Epithelial cell of esophagus (primary cell): ENCODE data around the gene NDUFA7.

Experiments used
- DNase-seq: peaks from one replicate; pipeline ENCODE4 v3.0.0; 2010; ENCODE audit warnings: low read depth
- H3K4me3 ChIP-seq: 2 replicates; pipeline ENCODE4 v1.5.1; 2011; ENCODE audit warnings: mild to moderate bottlenecking, low read length, control low read depth
- TF ChIP-seq, protein P1 (sequence below): IDR thresholded peaks from 2 replicates; pipeline ENCODE4 v1.5.1; 2011; ENCODE audit warnings: low read depth, mild to moderate bottlenecking, low read length, control low read depth, inconsistent platforms; ENCODE audit not compliant: insufficient read depth; ENCODE audit errors: missing control alignments

Gene NDUFA7

DNA sequence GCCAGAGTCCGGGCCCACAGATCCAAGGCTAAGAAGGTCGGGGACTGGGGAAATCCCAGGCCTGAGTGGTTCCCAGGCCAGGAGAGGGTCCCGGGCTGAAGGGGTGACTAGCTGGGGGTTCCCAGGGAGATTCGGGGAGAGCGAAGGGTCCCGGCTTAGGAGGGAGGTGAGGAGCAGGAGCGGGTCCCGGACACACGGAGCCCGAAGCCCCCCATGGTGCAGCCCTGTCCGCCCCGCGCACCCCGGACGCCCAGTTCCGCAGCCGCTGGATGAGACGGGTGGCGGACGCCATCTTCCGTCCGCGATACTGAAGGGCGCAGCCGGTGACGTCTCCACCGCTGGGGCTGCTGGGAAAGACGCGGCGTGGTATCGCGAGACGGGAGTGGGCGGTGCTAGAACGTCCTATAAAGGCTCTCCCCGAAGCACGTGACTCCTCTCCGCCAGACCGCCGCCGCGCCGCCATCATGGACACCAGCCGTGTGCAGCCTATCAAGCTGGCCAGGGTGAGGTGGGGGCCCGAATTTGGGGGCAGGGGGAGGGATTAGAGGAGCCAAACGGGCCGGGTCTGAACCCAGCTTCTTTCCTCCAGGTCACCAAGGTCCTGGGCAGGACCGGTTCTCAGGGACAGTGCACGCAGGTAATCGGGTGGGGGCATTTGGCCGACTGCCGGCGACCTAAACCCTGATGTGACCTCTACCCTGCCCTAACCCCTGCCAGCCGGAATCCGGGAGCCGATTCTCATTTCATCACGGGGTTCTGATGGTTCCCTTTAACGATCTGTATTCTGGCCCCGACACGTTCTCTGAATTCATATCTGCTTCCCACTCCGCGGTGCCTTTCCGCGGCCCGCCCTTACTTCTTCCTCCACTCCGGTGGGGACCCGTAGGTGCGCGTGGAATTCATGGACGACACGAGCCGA, at the start of gene NDUFA7, which contains the start of gene RPS28:
NDUFA7 (minus strand) TSS at position 309 of the 919 bp plus-strand sequence; CDS start at position 292, 17 bp downstream.
RPS28 (plus strand) TSS at position 430 of the 919 bp plus-strand sequence; CDS start at position 465, 35 bp downstream.
- H3K4me3 ChIP-seq: peak within 1 kb of the TSS; percentile 100
- DNase-seq: peak; percentile 95
- TF ChIP-seq, protein P1, sequence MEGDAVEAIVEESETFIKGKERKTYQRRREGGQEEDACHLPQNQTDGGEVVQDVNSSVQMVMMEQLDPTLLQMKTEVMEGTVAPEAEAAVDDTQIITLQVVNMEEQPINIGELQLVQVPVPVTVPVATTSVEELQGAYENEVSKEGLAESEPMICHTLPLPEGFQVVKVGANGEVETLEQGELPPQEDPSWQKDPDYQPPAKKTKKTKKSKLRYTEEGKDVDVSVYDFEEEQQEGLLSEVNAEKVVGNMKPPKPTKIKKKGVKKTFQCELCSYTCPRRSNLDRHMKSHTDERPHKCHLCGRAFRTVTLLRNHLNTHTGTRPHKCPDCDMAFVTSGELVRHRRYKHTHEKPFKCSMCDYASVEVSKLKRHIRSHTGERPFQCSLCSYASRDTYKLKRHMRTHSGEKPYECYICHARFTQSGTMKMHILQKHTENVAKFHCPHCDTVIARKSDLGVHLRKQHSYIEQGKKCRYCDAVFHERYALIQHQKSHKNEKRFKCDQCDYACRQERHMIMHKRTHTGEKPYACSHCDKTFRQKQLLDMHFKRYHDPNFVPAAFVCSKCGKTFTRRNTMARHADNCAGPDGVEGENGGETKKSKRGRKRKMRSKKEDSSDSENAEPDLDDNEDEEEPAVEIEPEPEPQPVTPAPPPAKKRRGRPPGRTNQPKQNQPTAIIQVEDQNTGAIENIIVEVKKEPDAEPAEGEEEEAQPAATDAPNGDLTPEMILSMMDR: no peak

DNA sequence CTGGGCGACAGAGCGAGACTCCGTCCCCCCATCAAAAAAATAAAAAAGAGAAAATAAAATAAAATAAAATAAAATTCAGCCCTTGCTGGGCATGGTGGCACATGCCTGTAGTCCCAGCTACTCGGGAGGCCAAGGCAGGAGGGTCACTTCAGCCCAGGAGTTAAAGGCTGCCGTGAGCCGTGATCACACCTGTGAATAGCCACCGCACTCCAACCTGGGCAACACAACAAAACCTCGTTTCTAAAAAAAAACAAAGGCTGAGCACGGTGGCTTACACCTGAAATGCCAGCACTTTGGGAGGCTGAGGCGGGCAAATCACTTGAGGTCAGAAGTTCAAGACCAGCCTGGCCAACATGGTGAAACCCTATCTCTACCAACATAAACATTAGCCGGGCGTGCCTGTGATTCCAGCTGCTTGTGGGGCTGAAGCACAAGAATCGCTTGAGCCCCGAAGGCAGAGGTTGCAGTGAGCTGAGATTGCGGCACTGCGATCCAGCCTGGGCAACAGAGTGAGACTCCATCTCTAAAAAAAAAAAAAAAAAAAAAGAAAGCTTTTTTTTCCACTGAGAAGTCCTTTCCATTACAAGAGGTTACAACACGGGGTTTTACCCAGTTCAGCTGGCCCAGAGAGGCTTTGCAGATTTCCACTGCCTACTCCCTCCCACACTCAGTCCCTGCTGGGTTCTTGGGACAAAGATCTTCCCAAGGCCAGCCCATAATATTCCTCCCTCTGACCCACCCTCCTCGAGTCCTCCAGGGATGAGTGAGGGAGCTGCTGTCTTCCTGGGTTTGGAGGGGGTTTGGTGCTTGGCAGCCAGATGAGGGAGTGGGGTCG, 49.2 kb upstream of the NDUFA7 start:
- TF ChIP-seq, protein P1: no peak
- no peak for DNase-seq
- H3K4me3 ChIP-seq: no peak overlapping the region

DNA sequence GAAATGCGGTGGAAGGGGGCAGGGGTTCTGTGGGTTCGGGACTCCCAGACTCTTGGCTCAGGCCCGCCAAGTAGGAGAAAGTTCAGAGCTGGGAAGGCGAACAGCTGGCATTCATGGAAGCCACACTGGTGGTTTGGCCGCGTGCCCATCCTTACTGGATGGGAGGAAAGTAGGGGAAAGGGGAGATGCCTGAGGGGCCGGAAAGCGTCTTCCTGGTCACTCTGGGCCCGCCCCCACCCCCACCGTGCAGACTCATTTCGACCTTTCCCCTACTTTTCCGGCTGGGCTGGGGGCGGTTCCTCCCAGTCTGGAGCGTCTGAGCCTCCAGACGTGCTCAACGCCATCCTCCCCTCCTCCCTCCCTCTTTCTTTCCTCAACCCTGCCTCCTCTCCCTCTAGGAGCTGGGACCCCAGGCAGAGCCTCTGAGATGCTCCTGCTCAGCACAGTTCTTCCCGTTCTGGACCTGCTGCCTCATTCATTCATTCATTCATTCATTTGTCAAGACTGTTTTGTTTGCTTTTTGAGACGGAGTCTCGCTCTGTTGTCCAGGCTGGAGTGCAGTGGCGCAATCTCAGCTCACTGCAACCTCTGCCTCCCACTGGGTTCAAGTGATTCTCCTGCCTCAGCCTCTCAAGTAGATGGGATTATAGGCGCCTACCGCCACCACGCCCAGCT, 46.3 kb upstream of the NDUFA7 start:
- DNase-seq: peak; percentile 95

GRCh38 chr19:8366961-8367326, 45.8 kb upstream of the NDUFA7 start:
- no peak for DNase-seq
- no peak overlapping the region for H3K4me3 ChIP-seq
- TF ChIP-seq, protein P1: no peak

More for the DNA sequence above, 46.3 kb upstream of the NDUFA7 start:
- H3K4me3 ChIP-seq: no peak overlapping the region
- TF ChIP-seq, protein P1: no peak

GRCh38 chr19:8366121-8366581, 45.0 kb upstream of the NDUFA7 start:
- H3K4me3 ChIP-seq: no peak overlapping the region
- no peak for DNase-seq
- TF ChIP-seq, protein P1: no peak

- DNase-seq: peak; percentile 80
- H3K4me3 ChIP-seq: peak within 1 kb of the TSS; percentile 62
- TF ChIP-seq, protein P1: peak; percentile 3
Observed at GRCh38 chr19:8363803-8364771, 42.9 kb upstream of the NDUFA7 start, which contains the start of gene ANGPTL4. ANGPTL4 (plus strand) TSS chr19:8364155; CDS start chr19:8364322, 167 bp downstream.
